Measurements from ENCODE around the gene TMTC4. TPM values are rescaled to one million over a fixed set of nuclear protein-coding genes. Genes with fewer than 3 reads are reported as not detected.
"Not testable (repeated sequence)": the region's sequence is repeated elsewhere in the genome, so short reads cannot be mapped to it uniquely, and the experiment has no call there.

The TMTC4 gene
- total and polyA plus RNA-seq, 7 donors: 3.6 to 16.9 (median 8.6) TPM

DNA sequence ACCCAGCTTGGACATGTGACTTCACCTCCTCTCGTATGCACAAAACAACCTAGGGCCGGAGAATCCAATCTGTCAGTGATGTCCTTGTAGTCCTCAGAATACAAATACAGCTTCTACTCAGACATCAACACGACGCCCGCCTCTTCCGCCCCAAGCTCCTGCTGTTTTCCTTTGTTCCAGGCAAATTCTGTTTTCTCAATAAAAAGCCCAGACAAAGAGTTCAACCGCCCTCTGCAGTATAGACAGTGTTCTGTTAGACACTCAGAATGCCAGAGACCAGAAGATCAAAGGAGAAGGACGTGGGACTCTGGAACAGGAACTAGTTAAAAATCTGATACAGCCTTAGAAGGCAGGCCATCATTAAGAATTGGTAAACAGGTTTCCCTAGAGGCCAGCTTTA, 44.0 kb downstream of the TMTC4 start:
- 82 to 85% methylated on average over 8 of the region's 8 CpGs for WGBS, 2 donors
- H3K36me3 ChIP-seq: peaks cover 0 to 39% (median 6%) of the 10 kb centered on the region in 4 donors
- no peak overlapping the region for H3K4me3 ChIP-seq
- no peaks in the 10 kb centered on the region for H3K9me3 ChIP-seq
- peaks cover 0 to 14% (median 0%) of the 10 kb centered on the region in 4 donors for H3K4me1 ChIP-seq
- no peak for DNase-seq
- no peaks in the 10 kb centered on the region for H3K27me3 ChIP-seq
- intact Hi-C loops (cut with DNase I): no loop called here
- no peak overlapping the region for H3K27ac ChIP-seq
- no peak for TF ChIP-seq POLR2AphosphoS5 (IDR thresholded peaks at IDR 0.05)
- no peak for TF ChIP-seq CTCF (IDR thresholded peaks at IDR 0.05)
- no peak for TF ChIP-seq POLR2A (IDR thresholded peaks at IDR 0.05)
- no peak for TF ChIP-seq EP300 (IDR thresholded peaks at IDR 0.05)

- DNase-seq: no peak
- H3K4me3 ChIP-seq: no peak overlapping the region
- H3K36me3 ChIP-seq: peaks cover 0 to 33% (median 5%) of the 10 kb centered on the region in 4 donors
- TF ChIP-seq POLR2A (IDR thresholded peaks at IDR 0.05) (no peak), POLR2AphosphoS5 (IDR thresholded peaks at IDR 0.05) (no peak), CTCF (IDR thresholded peaks at IDR 0.05) (no peak), EP300 (IDR thresholded peaks at IDR 0.05) (no peak)
- 91 to 93% methylated on average over 15 of the region's 15 CpGs for WGBS, 2 donors
- no peaks in the 10 kb centered on the region for H3K27me3 ChIP-seq
- no peaks in the 10 kb centered on the region for H3K4me1 ChIP-seq
- intact Hi-C loops (cut with DNase I): no loop called here
- no peak overlapping the region for H3K27ac ChIP-seq
- no peaks in the 10 kb centered on the region for H3K9me3 ChIP-seq
These were observed 47.5 kb downstream of the TMTC4 start for GRCh38 chr13:100627120-100627519.

DNA sequence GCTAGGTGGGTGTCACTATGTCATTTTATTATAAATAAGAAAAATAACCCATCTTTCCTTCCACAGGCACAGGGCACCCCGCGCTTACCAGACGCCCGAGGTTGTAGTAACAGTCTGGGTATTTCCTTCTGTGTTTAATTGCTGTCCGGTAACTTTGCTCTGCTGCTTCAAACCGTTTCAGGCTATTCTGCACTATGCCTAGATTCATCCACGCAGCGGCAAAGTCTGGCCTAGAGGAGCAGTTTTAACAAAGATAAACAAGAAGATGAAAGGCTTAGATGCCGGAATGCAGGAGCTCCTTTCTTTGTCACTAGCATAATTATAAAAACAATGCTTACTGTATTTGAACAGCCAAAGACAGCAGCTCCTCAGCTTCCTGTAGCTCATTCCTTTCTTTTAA, 49.1 kb downstream of the TMTC4 start:
- Histone ChIP-seq H3K27ac (no peak overlapping the region), H3K27me3 (no peaks in the 10 kb centered on the region), H3K4me3 (no peak overlapping the region), H3K36me3 (peaks cover 0 to 40% (median 5%) of the 10 kb centered on the region in 4 donors), H3K4me1 (no peaks in the 10 kb centered on the region), H3K9me3 (no peaks in the 10 kb centered on the region)
- WGBS, 2 donors: 83 to 91% methylated on average over 9 of the region's 9 CpGs
- TF ChIP-seq POLR2AphosphoS5 (IDR thresholded peaks at IDR 0.05) (no peak), EP300 (IDR thresholded peaks at IDR 0.05) (no peak), CTCF (IDR thresholded peaks at IDR 0.05) (no peak), POLR2A (IDR thresholded peaks at IDR 0.05) (no peak)
- intact Hi-C loops (cut with DNase I): no loop called here
- DNase-seq: no peak

DNA sequence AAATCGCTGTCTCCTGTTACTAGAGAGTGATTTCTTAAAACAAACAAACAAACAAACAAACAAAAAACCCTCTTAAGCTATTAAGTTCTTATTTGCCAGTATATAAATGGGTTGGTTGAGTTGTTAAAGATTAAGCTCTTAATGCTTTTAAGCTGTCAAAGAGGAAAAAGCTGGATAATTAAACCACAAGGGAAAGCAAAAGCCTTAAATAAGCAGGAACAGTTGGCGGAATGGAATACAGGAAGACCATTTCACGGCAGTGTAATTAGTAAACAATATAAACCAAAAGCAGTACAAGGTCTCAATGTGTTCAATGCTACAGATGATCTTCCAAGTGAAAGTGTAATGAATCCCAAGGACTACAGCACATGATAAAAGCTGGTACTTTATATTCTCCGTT, 53.8 kb downstream of the TMTC4 start:
- DNase-seq: no peak
- Histone ChIP-seq H3K4me3 (no peak overlapping the region), H3K36me3 (peaks cover 0 to 18% (median 2%) of the 10 kb centered on the region in 4 donors), H3K27me3 (no peaks in the 10 kb centered on the region), H3K27ac (no peak overlapping the region), H3K4me1 (no peaks in the 10 kb centered on the region), H3K9me3 (no peaks in the 10 kb centered on the region)
- intact Hi-C loops (cut with DNase I): no loop called here
- 88 to 91% methylated on average over 4 of the region's 4 CpGs for WGBS, 2 donors
- TF ChIP-seq POLR2AphosphoS5 (IDR thresholded peaks at IDR 0.05) (no peak), CTCF (IDR thresholded peaks at IDR 0.05) (no peak), POLR2A (IDR thresholded peaks at IDR 0.05) (no peak), EP300 (IDR thresholded peaks at IDR 0.05) (no peak)

DNA sequence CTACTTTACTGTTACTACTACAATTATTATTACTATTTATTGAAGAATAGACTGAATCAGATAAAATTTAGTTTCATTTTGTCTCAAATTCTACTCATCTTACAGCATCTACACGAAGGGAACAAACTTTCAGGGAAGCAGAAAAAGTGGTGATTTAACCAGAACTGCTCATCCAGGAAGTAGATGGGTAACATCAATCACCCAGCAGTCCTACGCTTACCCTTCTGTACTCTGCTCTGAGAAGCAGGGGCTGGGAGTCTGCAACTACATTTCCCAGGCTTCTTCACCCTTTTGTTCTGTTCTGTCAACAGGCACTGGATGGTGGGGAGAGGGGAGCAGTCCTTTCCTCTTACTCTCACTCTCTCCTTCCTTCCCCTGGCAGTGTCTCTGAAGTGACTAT, 54.7 kb downstream of the TMTC4 start:
- H3K27me3 ChIP-seq: no peaks in the 10 kb centered on the region
- no peaks in the 10 kb centered on the region for H3K9me3 ChIP-seq
- no peak overlapping the region for H3K4me3 ChIP-seq
- WGBS, 2 donors: 81 to 95% methylated on average over 2 of the region's 2 CpGs
- DNase-seq: no peak
- H3K27ac ChIP-seq: no peak overlapping the region
- H3K4me1 ChIP-seq: no peaks in the 10 kb centered on the region
- intact Hi-C loops (cut with DNase I): no loop called here
- peaks cover 0 to 10% (median 2%) of the 10 kb centered on the region in 4 donors for H3K36me3 ChIP-seq
- TF ChIP-seq CTCF (IDR thresholded peaks at IDR 0.05) (no peak), EP300 (IDR thresholded peaks at IDR 0.05) (no peak), POLR2A (IDR thresholded peaks at IDR 0.05) (no peak), POLR2AphosphoS5 (IDR thresholded peaks at IDR 0.05) (no peak)

GRCh38 chr13:100618897-100619296, 55.7 kb downstream of the TMTC4 start:
- H3K27me3 ChIP-seq; H3K4me3 ChIP-seq; H3K36me3 ChIP-seq; intact Hi-C loops (cut with DNase I); H3K4me1 ChIP-seq; H3K27ac ChIP-seq; H3K9me3 ChIP-seq; DNase-seq: not testable (repeated sequence)
- 97 to 98% methylated on average over 22 of the region's 24 CpGs for WGBS, 2 donors
